ENCODE data around the gene AP2A2. TPM values are rescaled to one million over a fixed set of nuclear protein-coding genes. Genes with fewer than 3 reads are reported as not detected.
"Not testable (repeated sequence)": the region's sequence is repeated elsewhere in the genome, so short reads cannot be mapped to it uniquely, and the experiment has no call there.

The AP2A2 gene
- total and polyA plus RNA-seq, 8 donors = 40.0 to 60.2 (median 50.6) TPM

DNA sequence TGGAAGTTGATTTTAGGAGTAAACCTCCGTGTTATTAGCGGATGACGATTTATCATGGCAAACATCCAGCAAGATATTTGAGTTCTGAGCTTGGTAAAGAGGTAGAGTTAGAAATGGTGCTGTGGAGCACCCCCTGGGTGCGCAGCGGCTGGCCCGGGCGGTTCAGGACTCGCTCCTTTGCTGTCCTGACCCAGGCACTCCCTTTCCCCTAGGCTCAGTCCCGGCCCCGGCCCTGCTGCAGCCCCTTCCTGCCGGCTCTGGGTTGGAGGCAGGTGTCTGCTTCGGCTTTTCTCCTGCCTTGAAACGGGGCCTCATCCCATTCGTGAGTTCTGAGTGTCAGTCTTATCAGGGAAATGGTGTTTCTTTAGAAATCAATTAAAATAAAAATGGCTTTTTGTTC, 33.4 kb downstream of the AP2A2 start:
- ATAC-seq (peak in 3 of 4 donors; percentile 21 to 36 (median 28)), FAIRE-seq (no peak), DNase-seq (peak in 1 of 6 donors; percentile 18)
- intact Hi-C loops (cut with DNase I) = no loop called here
- H3K4me3 ChIP-seq = no peak overlapping the region
- 62 to 71% methylated on average over 14 of the region's 14 CpGs for WGBS, 2 donors
- no peaks in the 10 kb centered on the region for H3K9me3 ChIP-seq
- peak overlapping the region in 3 of 4 donors; percentile 7 to 44 (median 27) for H3K27ac ChIP-seq
- peaks cover 0 to 34% (median 20%) of the 10 kb centered on the region in 3 donors for H3K4me1 ChIP-seq
- peaks cover 0 to 21% (median 0%) of the 10 kb centered on the region in 3 donors for H3K36me3 ChIP-seq
- TF ChIP-seq, protein P1, sequence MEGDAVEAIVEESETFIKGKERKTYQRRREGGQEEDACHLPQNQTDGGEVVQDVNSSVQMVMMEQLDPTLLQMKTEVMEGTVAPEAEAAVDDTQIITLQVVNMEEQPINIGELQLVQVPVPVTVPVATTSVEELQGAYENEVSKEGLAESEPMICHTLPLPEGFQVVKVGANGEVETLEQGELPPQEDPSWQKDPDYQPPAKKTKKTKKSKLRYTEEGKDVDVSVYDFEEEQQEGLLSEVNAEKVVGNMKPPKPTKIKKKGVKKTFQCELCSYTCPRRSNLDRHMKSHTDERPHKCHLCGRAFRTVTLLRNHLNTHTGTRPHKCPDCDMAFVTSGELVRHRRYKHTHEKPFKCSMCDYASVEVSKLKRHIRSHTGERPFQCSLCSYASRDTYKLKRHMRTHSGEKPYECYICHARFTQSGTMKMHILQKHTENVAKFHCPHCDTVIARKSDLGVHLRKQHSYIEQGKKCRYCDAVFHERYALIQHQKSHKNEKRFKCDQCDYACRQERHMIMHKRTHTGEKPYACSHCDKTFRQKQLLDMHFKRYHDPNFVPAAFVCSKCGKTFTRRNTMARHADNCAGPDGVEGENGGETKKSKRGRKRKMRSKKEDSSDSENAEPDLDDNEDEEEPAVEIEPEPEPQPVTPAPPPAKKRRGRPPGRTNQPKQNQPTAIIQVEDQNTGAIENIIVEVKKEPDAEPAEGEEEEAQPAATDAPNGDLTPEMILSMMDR (IDR thresholded peaks at IDR 0.05) = no peak
- no peaks in the 10 kb centered on the region for H3K27me3 ChIP-seq

DNA sequence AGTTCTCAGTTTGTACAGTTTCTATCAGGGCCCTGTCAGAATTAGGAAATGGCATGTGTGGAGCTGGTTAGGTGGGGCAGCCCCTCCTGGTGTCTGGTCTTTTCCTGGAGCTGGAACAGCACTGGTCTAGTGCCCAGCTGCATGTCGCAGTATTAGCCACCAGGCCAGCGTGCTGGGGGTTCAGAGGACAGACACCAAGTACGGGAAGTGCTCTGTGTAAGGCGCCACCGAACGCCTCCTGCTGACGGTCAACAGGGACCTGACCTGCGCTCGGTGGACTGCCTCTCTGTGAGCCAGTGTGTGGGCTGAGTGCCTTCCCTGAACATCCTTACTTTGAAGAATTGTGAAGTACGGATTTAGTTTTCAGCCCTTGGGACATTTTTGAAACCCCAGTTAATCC, 33.9 kb downstream of the AP2A2 start:
- TF ChIP-seq, protein P1 (IDR thresholded peaks at IDR 0.05) = no peak
- no peak overlapping the region for H3K4me3 ChIP-seq
- 69 to 71% methylated on average over 10 of the region's 10 CpGs for WGBS, 2 donors
- DNase-seq = peak in 1 of 6 donors; percentile 35
- FAIRE-seq = no peak
- intact Hi-C loops (cut with DNase I) = no loop called here
- H3K36me3 ChIP-seq = peaks cover 0 to 21% (median 0%) of the 10 kb centered on the region in 3 donors
- peaks cover 0 to 28% (median 16%) of the 10 kb centered on the region in 3 donors for H3K4me1 ChIP-seq
- H3K27me3 ChIP-seq = no peaks in the 10 kb centered on the region
- ATAC-seq = peak in 3 of 4 donors; percentile 53 to 66 (median 53)
- no peaks in the 10 kb centered on the region for H3K9me3 ChIP-seq
- H3K27ac ChIP-seq = peak overlapping the region; percentile 5 to 44 (median 17)

DNA sequence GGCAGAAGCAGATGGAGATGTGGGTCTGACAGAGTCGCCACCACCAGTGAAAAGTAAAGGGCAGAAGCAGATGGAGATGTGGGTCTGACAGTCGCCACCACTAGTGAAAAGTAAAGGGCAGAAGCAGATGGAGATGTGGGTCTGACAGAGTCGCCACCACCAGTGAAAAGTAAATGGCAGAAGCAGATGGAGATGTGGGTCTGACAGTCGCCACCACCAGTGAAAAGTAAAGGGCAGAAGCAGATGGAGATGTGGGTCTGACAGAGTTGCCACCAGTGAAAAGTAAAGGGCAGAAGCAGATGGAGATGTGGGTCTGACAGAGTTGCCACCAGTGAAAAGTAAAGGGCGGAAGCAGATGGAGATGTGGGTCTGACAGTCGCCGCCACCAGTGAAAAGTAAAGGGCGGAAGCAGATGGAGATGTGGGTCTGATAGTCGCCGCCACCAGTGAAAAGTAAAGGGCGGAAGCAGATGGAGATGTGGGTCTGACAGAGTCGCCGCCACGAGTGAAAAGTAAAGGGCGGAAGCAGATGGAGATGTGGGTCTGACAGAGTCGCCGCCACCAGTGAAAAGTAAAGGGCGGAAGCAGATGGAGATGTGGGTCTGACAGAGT, 35.7 kb downstream of the AP2A2 start:
- H3K27me3 ChIP-seq; H3K27ac ChIP-seq; intact Hi-C loops (cut with DNase I); FAIRE-seq; ATAC-seq; H3K9me3 ChIP-seq; H3K4me3 ChIP-seq: not testable (repeated sequence)
- 81 to 96% methylated on average over 18 of the region's 18 CpGs for WGBS, 2 donors
- peaks cover 0 to 21% (median 0%) of the 10 kb centered on the region in 3 donors for H3K36me3 ChIP-seq
- H3K4me1 ChIP-seq = peaks cover 0 to 11% (median 2%) of the 10 kb centered on the region in 3 donors
- peak in 1 of 6 donors; percentile 2 for DNase-seq

DNA sequence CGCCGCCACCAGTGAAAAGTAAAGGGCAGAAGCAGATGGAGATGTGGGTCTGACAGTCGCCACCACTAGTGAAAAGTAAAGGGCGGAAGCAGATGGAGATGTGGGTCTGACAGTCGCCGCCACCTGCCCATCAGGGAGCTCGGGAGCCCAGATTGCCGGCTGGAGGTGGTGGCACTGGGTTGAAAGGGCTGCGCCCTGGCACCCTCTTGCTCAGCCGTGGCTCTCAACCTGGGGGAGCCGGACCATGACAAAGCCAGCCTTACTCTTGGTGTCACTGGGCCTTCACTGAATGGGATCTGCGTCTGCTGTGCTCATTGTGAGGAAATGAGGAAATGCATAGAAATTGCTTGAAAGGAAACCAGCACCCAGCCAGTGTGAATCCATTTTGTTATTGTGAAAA, 36.3 kb downstream of the AP2A2 start:
- no peak overlapping the region for H3K27ac ChIP-seq
- peak in 2 of 6 donors; percentile 6 to 20 for DNase-seq
- no peaks in the 10 kb centered on the region for H3K9me3 ChIP-seq
- FAIRE-seq = no peak
- intact Hi-C loops (cut with DNase I) = no loop called here
- no peaks in the 10 kb centered on the region for H3K27me3 ChIP-seq
- no peak overlapping the region for H3K4me3 ChIP-seq
- H3K4me1 ChIP-seq = peaks cover 0 to 8% (median 6%) of the 10 kb centered on the region in 3 donors
- peaks cover 0 to 21% (median 0%) of the 10 kb centered on the region in 3 donors for H3K36me3 ChIP-seq
- no peak for ATAC-seq
- 88 to 95% methylated on average over 12 of the region's 12 CpGs for WGBS, 2 donors
- TF ChIP-seq, protein P1 (IDR thresholded peaks at IDR 0.05) = no peak

DNA sequence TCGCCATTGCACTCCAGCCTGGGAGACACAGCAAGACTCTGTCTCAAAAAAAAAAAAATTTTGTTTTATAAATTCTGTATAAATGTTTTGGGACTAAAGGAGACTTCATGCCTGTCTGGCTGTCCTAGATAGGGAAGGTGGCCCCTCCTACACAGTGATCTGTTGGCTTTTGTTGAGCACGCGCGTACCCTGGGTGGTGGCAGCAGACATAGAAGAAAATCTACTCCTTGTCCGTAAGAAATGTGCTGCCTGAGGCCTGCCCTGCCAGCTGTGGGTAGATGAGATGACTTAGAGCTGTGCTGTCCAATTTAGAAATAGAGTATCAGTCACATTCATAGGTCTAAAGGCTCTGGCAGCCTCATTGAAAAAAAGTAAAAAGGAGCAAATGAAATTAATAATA, 37.0 kb downstream of the AP2A2 start:
- Histone ChIP-seq H3K27me3 (no peaks in the 10 kb centered on the region), H3K36me3 (peaks cover 0 to 21% (median 0%) of the 10 kb centered on the region in 3 donors), H3K9me3 (no peaks in the 10 kb centered on the region), H3K4me3 (no peak overlapping the region), H3K27ac (no peak overlapping the region), H3K4me1 (peaks cover 0 to 8% (median 7%) of the 10 kb centered on the region in 3 donors)
- DNase-seq (peak in 2 of 6 donors; percentile 3 to 5), FAIRE-seq (no peak), ATAC-seq (no peak)
- TF ChIP-seq, protein P1 (IDR thresholded peaks at IDR 0.05) = no peak
- intact Hi-C loops (cut with DNase I) = no loop called here
- 96 to 98% methylated on average over 5 of the region's 5 CpGs for WGBS, 2 donors

Data from pancreas (tissue), 10 donors.